Panc1 (cell line): Measurements from ENCODE around the gene CUEDC1.

ENCODE experiments used
- POLR2AphosphoS5 ChIP-seq: IDR thresholded peaks from 2 replicates; pipeline ENCODE4 v1.6.1; 2012; ENCODE audit warnings: mild to moderate bottlenecking, low read depth, low read length, moderate library complexity
- REST ChIP-seq, 2 experiments: IDR thresholded peaks; 2 replicates each; pipeline ENCODE4 v1.6.1; 2011 to 2012; ENCODE audit warnings: low read depth in 2 of 2, control low read depth in 1 of 2, low read length in 1 of 2, mild to moderate bottlenecking in 1 of 2, moderate library complexity in 1 of 2; ENCODE audit not compliant: insufficient read depth in 1 of 2
- TCF7L2 ChIP-seq: IDR thresholded peaks from 2 replicates; pipeline ENCODE4 v1.6.1; 2011; ENCODE audit warnings: mild to moderate bottlenecking, low read depth, low read length, inconsistent platforms
- TF ChIP-seq, protein P1 (sequence below): fragments of 450-650 bp; IDR thresholded peaks from 2 replicates; pipeline ENCODE4 v1.5.1; 2017; ENCODE audit warnings: mild to moderate bottlenecking

- TF ChIP-seq POLR2AphosphoS5 (no peak), TCF7L2 (no peak), REST (IDR thresholded peaks at IDR 0.05; ENCODE audit: insufficient read depth in 1 of 2, low read depth in 2 of 2, low read length in 1 of 2) (no peak)
- TF ChIP-seq, protein P1, sequence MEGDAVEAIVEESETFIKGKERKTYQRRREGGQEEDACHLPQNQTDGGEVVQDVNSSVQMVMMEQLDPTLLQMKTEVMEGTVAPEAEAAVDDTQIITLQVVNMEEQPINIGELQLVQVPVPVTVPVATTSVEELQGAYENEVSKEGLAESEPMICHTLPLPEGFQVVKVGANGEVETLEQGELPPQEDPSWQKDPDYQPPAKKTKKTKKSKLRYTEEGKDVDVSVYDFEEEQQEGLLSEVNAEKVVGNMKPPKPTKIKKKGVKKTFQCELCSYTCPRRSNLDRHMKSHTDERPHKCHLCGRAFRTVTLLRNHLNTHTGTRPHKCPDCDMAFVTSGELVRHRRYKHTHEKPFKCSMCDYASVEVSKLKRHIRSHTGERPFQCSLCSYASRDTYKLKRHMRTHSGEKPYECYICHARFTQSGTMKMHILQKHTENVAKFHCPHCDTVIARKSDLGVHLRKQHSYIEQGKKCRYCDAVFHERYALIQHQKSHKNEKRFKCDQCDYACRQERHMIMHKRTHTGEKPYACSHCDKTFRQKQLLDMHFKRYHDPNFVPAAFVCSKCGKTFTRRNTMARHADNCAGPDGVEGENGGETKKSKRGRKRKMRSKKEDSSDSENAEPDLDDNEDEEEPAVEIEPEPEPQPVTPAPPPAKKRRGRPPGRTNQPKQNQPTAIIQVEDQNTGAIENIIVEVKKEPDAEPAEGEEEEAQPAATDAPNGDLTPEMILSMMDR, result no peak
Measured at GRCh38 chr17:57991537-57991936, 36.3 kb upstream of the CUEDC1 start.
